DND-41 (cell line): ENCODE measurements around the gene CEBPG.

ENCODE experiments used
- ATAC-seq: fragments of 200-7000 bp; cut with Tn5 transposase; 3 replicates; pipeline ENCODE4 v1.9.1; 2021; ENCODE audit warnings: low read depth; ENCODE audit not compliant: insufficient read depth
- DNase-seq: peaks from one replicate; pipeline ENCODE4 v3.0.0-alpha.2; 2020
- H2AFZ ChIP-seq: 2 replicates; pipeline ENCODE4 v1.6.0; 2012; ENCODE audit warnings: low read depth, low read length
- H3K27ac ChIP-seq: 2 replicates; pipeline ENCODE4 v1.5.1; 2012; ENCODE audit warnings: low read length, inconsistent platforms
- H3K27me3 ChIP-seq: fragments of 200-600 bp; sonication (generic); 2 replicates; pipeline ENCODE4 v1.6.0; 2012; ENCODE audit warnings: low read length, mild to moderate bottlenecking, inconsistent platforms; ENCODE audit not compliant: insufficient read depth, poor library complexity
- H3K36me3 ChIP-seq: 2 replicates; pipeline ENCODE4 v1.5.1; 2012; ENCODE audit warnings: low read length, inconsistent platforms; ENCODE audit not compliant: insufficient read depth
- H3K4me1 ChIP-seq: 2 replicates; pipeline ENCODE4 v1.5.1; 2012; ENCODE audit warnings: mild to moderate bottlenecking, low read length; ENCODE audit not compliant: insufficient read depth
- H3K4me2 ChIP-seq: 2 replicates; pipeline ENCODE4 v1.6.0; 2012; ENCODE audit warnings: mild to moderate bottlenecking, moderate library complexity, low read length, inconsistent platforms; ENCODE audit not compliant: insufficient read depth
- H3K4me3 ChIP-seq, 2 experiments: fragments of 200-600 bp in 1 of 2; shearing (Covaris generic) in 1 of 2; 2 replicates each; pipeline ENCODE4 v1.5.1; 2012 to 2016; ENCODE audit warnings: inconsistent platforms in 2 of 2, low read length in 2 of 2, mild to moderate bottlenecking in 2 of 2, low read depth in 1 of 2, moderate library complexity in 1 of 2
- H3K79me2 ChIP-seq: 2 replicates; pipeline ENCODE4 v1.6.0; 2012; ENCODE audit warnings: low read length, inconsistent platforms; ENCODE audit not compliant: insufficient read depth
- H3K9ac ChIP-seq: 2 replicates; pipeline ENCODE4 v1.6.0; 2012; ENCODE audit warnings: low read depth, mild to moderate bottlenecking, inconsistent platforms, low read length, moderate library complexity
- H3K9me3 ChIP-seq: 2 replicates; pipeline ENCODE4 v1.5.1; 2012; ENCODE audit warnings: low read length, moderate library complexity, mild to moderate bottlenecking, inconsistent platforms; ENCODE audit not compliant: insufficient read depth, severe bottlenecking
- H4K20me1 ChIP-seq: 2 replicates; pipeline ENCODE4 v1.6.0; 2012; ENCODE audit warnings: low read length; ENCODE audit not compliant: insufficient read depth
- CTCF ChIP-seq: IDR thresholded peaks from 2 replicates; pipeline ENCODE4 v1.5.1; 2012; ENCODE audit warnings: borderline replicate concordance, low read length, moderate library complexity, mild to moderate bottlenecking; ENCODE audit not compliant: poor library complexity, severe bottlenecking; ENCODE audit errors: extremely low read depth
- EZH2 ChIP-seq: IDR thresholded peaks from 3 replicates; pipeline ENCODE4 v1.6.1; 2012; ENCODE audit warnings: borderline replicate concordance, low read depth, mild to moderate bottlenecking, moderate library complexity, low read length, inconsistent platforms; ENCODE audit not compliant: severe bottlenecking

CEBPG gene

GRCh38 chr19:33388725-33389420 lies 15.4 kb downstream of the CEBPG start:
- Histone ChIP-seq H4K20me1 (peaks cover 80% of the 10 kb centered on the region), H3K9me3 (no peaks in the 10 kb centered on the region), H3K36me3 (peaks cover 33% of the 10 kb centered on the region), H2AFZ (no peak overlapping the region), H3K27me3 (no peaks in the 10 kb centered on the region), H3K4me2 (no peak overlapping the region), H3K4me3 (no peak overlapping the region), H3K27ac (no peak overlapping the region), H3K4me1 (no peaks in the 10 kb centered on the region), H3K9ac (no peak overlapping the region), H3K79me2 (peaks cover 54% of the 10 kb centered on the region)
- TF ChIP-seq CTCF: no peak
- TF ChIP-seq EZH2: no peak
- DNase-seq (no peak), ATAC-seq (no peak)

- Histone ChIP-seq H4K20me1 (peaks cover 82% of the 10 kb centered on the region), H3K4me2 (no peak overlapping the region), H3K4me1 (no peaks in the 10 kb centered on the region), H3K79me2 (peaks cover 48% of the 10 kb centered on the region), H3K4me3 (no peak overlapping the region), H3K36me3 (peaks cover 33% of the 10 kb centered on the region), H3K27ac (no peak overlapping the region), H3K27me3 (no peaks in the 10 kb centered on the region), H3K9ac (no peak overlapping the region), H3K9me3 (no peaks in the 10 kb centered on the region), H2AFZ (no peak overlapping the region)
- ATAC-seq: no peak
- no peak for DNase-seq
- TF ChIP-seq CTCF (no peak), EZH2 (no peak)
Observed at GRCh38 chr19:33389421-33390100, 16.1 kb downstream of the CEBPG start.

GRCh38 chr19:33390101-33390907 lies 16.8 kb downstream of the CEBPG start:
- no peaks in the 10 kb centered on the region for H3K4me1 ChIP-seq
- H3K9ac ChIP-seq: no peak overlapping the region
- H3K36me3 ChIP-seq: peaks cover 33% of the 10 kb centered on the region
- peaks cover 40% of the 10 kb centered on the region for H3K79me2 ChIP-seq
- H2AFZ ChIP-seq: no peak overlapping the region
- H3K4me2 ChIP-seq: no peak overlapping the region
- TF ChIP-seq CTCF: no peak
- no peak for TF ChIP-seq EZH2
- no peak overlapping the region for H3K27ac ChIP-seq
- ATAC-seq (no peak), DNase-seq (no peak)
- no peak overlapping the region for H3K4me3 ChIP-seq
- H4K20me1 ChIP-seq: peaks cover 83% of the 10 kb centered on the region
- no peaks in the 10 kb centered on the region for H3K27me3 ChIP-seq
- H3K9me3 ChIP-seq: no peaks in the 10 kb centered on the region
